Liver (tissue), 3 donors: ENCODE data around the gene PRR30.

ENCODE experiments used
- ATF3 ChIP-seq: IDR thresholded peaks from 2 replicates; pipeline ENCODE4 v1.6.1; 2016; ENCODE audit warnings: antibody characterized with exemption
- CTCF ChIP-seq: fragments of 150-350 bp; IDR thresholded peaks from 2 replicates; pipeline ENCODE4 v1.5.1; 2017; ENCODE audit warnings: improper control_type of control experiment, low read depth, low read length; ENCODE audit not compliant: missing input control
- EGR1 ChIP-seq, 2 donors: IDR thresholded peaks; 2 replicates each; pipeline ENCODE4 v1.6.1; 2016 to 2018; ENCODE audit warnings: antibody characterized with exemption in 2 of 2, low read depth in 2 of 2
- FOXA1 ChIP-seq: IDR thresholded peaks from 2 replicates; pipeline ENCODE4 v1.6.1; 2016; ENCODE audit warnings: antibody characterized with exemption
- HNF4A ChIP-seq, 2 donors: conservative IDR thresholded peaks; 2 replicates each; pipeline ENCODE4 v1.6.1; 2016; ENCODE audit warnings: antibody characterized with exemption in 2 of 2, mild to moderate bottlenecking in 2 of 2
- JUND ChIP-seq, 2 donors: IDR thresholded peaks; 2 replicates each; pipeline ENCODE4 v1.6.1; 2016; ENCODE audit warnings: antibody characterized with exemption in 2 of 2
- MAX ChIP-seq: IDR thresholded peaks from 2 replicates; pipeline ENCODE4 v1.6.1; 2016; ENCODE audit warnings: antibody characterized with exemption
- RAD21 ChIP-seq, 2 donors: IDR thresholded peaks; 2 replicates each; pipeline ENCODE4 v1.6.1; 2016; ENCODE audit warnings: antibody characterized with exemption in 2 of 2, mild to moderate bottlenecking in 2 of 2
- TAF1 ChIP-seq: conservative IDR thresholded peaks from 2 replicates; pipeline ENCODE4 v1.6.1; 2016; ENCODE audit warnings: antibody characterized with exemption, mild to moderate bottlenecking
- YY1 ChIP-seq: IDR thresholded peaks from 2 replicates; pipeline ENCODE4 v1.6.1; 2016; ENCODE audit warnings: antibody characterized with exemption, mild to moderate bottlenecking
- ZBTB33 ChIP-seq: IDR thresholded peaks from 2 replicates; pipeline ENCODE4 v1.6.1; 2016; ENCODE audit warnings: antibody characterized with exemption
- TF ChIP-seq, protein P1 (sequence below): IDR thresholded peaks from 2 replicates; pipeline ENCODE4 v1.6.1; 2016; ENCODE audit warnings: antibody characterized with exemption, mild to moderate bottlenecking
- donor health status: healthy.
- donor health status: healthy.

DNA sequence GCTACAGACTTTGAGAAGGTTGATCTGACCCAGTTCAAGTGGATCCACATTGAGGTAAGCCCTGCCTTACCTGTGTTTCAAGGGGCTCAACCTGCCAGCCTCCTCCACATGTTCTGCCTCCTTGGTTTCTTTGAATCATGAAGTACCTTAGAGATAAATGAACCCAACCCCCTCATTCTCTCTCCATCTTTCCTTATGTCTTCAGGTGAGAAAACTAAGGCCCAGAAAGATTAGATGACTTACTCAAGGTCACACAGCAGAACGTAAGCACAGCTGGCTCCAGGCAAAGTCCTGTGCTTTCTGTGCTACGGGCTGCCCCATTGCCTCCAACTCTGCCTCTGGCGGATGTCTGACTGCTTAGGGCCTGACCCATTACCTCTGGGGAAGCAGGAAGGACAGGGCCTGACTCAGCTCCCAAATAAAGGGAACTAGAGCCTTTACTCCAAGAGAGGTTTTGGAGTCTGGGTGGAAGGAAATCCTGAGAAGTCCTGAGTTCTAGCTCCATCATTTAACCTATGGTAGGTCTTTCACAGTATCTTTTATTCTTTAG lies 42.4 kb downstream of the PRR30 start:
- TF ChIP-seq, protein P1, sequence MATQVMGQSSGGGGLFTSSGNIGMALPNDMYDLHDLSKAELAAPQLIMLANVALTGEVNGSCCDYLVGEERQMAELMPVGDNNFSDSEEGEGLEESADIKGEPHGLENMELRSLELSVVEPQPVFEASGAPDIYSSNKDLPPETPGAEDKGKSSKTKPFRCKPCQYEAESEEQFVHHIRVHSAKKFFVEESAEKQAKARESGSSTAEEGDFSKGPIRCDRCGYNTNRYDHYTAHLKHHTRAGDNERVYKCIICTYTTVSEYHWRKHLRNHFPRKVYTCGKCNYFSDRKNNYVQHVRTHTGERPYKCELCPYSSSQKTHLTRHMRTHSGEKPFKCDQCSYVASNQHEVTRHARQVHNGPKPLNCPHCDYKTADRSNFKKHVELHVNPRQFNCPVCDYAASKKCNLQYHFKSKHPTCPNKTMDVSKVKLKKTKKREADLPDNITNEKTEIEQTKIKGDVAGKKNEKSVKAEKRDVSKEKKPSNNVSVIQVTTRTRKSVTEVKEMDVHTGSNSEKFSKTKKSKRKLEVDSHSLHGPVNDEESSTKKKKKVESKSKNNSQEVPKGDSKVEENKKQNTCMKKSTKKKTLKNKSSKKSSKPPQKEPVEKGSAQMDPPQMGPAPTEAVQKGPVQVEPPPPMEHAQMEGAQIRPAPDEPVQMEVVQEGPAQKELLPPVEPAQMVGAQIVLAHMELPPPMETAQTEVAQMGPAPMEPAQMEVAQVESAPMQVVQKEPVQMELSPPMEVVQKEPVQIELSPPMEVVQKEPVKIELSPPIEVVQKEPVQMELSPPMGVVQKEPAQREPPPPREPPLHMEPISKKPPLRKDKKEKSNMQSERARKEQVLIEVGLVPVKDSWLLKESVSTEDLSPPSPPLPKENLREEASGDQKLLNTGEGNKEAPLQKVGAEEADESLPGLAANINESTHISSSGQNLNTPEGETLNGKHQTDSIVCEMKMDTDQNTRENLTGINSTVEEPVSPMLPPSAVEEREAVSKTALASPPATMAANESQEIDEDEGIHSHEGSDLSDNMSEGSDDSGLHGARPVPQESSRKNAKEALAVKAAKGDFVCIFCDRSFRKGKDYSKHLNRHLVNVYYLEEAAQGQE = no peak
- TF ChIP-seq ZBTB33 (no peak), CTCF (no peak), FOXA1 (no peak), JUND (IDR thresholded peaks at IDR 0.05) (no peak), TAF1 (no peak), MAX (no peak), RAD21 (IDR thresholded peaks at IDR 0.05) (no peak), YY1 (no peak), EGR1 (IDR thresholded peaks at IDR 0.05; ENCODE audit: low read depth in 2 of 2) (no peak), HNF4A (conservative IDR thresholded peaks at IDR 0.05) (no peak), ATF3 (no peak)
